OCI-LY3 (cell line): Measurements from ENCODE around the gene NDUFAB1.
A peak's percentile ranks its signal among the peaks of the same experiment; 100 is the strongest.

ENCODE experiments used
- CTCF ChIP-seq: fragments of 200-600, 300-600 bp; sonication (generic); IDR thresholded peaks from 2 replicates; pipeline ENCODE4 v1.5.1; 2014; ENCODE audit warnings: antibody characterized with exemption, low read length, low read depth
- EZH2phosphoT487 ChIP-seq: fragments of 200-600 bp; shearing (Covaris generic); IDR thresholded peaks from 2 replicates; pipeline ENCODE4 v1.6.1; 2018; ENCODE audit warnings: antibody characterized with exemption, mixed run types, low read depth

DNA sequence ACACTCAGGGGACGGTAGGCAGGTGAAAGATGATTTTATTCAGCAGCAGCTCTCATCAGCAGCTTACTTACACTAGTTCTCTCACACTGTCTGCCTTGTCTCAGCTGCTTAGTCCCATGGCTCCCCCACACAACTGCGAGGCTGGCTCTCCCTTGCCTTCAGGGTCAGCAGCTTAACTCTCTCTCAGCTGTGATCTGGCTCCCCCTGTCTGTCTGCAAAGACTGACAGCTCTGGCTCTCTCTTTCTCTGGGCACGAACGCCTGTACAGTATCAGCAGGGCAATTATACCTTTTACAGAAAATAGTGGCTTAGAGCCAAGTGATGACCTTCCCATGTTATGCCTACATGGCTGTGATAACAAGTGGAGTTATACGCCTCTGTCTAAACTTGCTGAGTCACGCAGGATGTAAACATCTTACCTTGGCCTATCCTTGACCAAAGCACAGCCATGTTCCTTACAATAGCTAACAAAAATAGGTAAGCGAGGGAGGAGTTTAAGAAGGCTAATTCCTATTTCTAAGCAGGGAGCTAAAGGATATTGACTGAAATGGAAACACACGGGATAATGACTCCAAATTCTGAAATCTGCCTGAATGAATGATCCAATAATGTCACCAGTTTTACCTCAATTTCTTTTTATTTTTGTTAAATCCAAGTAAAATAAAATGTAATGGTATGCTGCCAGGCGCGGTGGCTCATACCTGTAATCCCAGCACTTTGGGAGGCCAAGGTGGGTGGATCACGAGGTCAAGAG is 1.1 kb upstream of the NDUFAB1 start:
- no peak for TF ChIP-seq EZH2phosphoT487
- TF ChIP-seq CTCF, result peak; percentile 58
